ENCODE data around the gene TMF1.

The TMF1 gene

DNA sequence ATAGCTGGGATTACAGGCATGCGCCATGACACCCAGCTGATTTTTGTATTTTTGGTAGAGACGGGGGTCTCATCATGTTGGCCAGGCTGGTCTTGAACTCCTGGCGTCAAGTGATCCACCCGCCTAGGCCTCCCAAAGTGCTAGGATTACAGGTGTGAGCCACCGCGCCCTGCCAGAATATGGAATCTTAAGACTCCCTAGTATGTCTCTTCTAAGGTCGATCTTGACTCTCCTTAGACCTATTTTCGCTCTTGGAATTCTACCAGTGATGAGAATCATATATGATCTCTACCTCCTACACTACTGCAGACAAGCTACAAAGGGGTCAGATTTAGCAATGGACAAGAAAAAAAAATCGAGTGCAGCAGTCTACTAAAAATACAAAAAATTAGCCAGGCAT lies 19.4 kb downstream of the TMF1 start:
- H4K20me1 ChIP-seq (ENCODE audit: insufficient read depth, low read length), result no peaks in the 10 kb centered on the region
- H3K27me3 ChIP-seq (replicated peaks; ENCODE audit: insufficient read depth, low read length), result no peaks in the 10 kb centered on the region
- H3K79me2 ChIP-seq (ENCODE audit: low read length), result no peaks in the 10 kb centered on the region
- H3K4me3 ChIP-seq (ENCODE audit: low read length), result no peak overlapping the region
- no peaks in the 10 kb centered on the region for H3K9me2 ChIP-seq (replicated peaks; ENCODE audit: insufficient read depth, low read length)
- H3K27ac ChIP-seq (ENCODE audit: low read length), result no peak overlapping the region
- no peak overlapping the region for H2AFZ ChIP-seq (ENCODE audit: low read length)
- H3K9me3 ChIP-seq (replicated peaks; ENCODE audit: insufficient read depth, low read length), result no peaks in the 10 kb centered on the region
- H3F3A ChIP-seq (ENCODE audit: insufficient read depth, low read length), result no peaks in the 10 kb centered on the region
- H3K4me1 ChIP-seq (ENCODE audit: low read length), result no peaks in the 10 kb centered on the region
- TF ChIP-seq, protein P1, sequence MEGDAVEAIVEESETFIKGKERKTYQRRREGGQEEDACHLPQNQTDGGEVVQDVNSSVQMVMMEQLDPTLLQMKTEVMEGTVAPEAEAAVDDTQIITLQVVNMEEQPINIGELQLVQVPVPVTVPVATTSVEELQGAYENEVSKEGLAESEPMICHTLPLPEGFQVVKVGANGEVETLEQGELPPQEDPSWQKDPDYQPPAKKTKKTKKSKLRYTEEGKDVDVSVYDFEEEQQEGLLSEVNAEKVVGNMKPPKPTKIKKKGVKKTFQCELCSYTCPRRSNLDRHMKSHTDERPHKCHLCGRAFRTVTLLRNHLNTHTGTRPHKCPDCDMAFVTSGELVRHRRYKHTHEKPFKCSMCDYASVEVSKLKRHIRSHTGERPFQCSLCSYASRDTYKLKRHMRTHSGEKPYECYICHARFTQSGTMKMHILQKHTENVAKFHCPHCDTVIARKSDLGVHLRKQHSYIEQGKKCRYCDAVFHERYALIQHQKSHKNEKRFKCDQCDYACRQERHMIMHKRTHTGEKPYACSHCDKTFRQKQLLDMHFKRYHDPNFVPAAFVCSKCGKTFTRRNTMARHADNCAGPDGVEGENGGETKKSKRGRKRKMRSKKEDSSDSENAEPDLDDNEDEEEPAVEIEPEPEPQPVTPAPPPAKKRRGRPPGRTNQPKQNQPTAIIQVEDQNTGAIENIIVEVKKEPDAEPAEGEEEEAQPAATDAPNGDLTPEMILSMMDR (IDR thresholded peaks at IDR 0.05; ENCODE audit: low read length), result no peak
- no peak for TF ChIP-seq EZH2 (optimal IDR thresholded peaks at IDR 0.05; ENCODE audit: low read depth, low read length)
- no peak for TF ChIP-seq EZH2phosphoT487 (IDR thresholded peaks at IDR 0.05; ENCODE audit: low read length)
- H3K36me3 ChIP-seq (replicated peaks; ENCODE audit: insufficient read depth, low read length), result peaks cover 21% of the 10 kb centered on the region; the same call in 1 of the 2 replicates
- no peak overlapping the region for H3K9ac ChIP-seq (ENCODE audit: low read length)
- no peak for DNase-seq
- no peak overlapping the region for H3K4me2 ChIP-seq (ENCODE audit: low read depth, low read length)

DNA sequence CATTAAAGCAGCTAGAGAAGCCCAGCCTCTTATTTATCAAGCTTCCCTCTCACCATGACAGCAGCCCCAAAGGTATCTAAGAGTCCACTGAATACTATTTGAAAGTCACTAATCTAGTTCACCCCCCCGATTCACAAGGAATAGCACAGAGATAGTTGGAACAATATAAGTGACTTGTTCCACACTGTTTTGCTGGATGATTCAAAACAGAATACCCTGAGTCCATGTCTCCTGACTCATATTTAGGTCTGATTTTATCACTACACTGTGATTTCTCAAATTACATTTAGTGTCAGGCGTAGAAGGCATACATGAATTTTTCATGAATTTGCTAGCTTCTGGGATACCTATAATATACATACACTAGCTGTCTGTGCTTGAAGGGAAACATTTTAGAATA lies 20.0 kb downstream of the TMF1 start:
- no peak for DNase-seq
- Histone ChIP-seq H3K4me3 (ENCODE audit: low read length) (no peak overlapping the region), H3F3A (ENCODE audit: insufficient read depth, low read length) (no peaks in the 10 kb centered on the region), H3K9ac (ENCODE audit: low read length) (no peak overlapping the region), H3K9me2 (replicated peaks; ENCODE audit: insufficient read depth, low read length) (no peaks in the 10 kb centered on the region), H2AFZ (ENCODE audit: low read length) (no peak overlapping the region), H3K27ac (ENCODE audit: low read length) (no peak overlapping the region), H3K4me1 (ENCODE audit: low read length) (no peaks in the 10 kb centered on the region), H3K9me3 (replicated peaks; ENCODE audit: insufficient read depth, low read length) (no peaks in the 10 kb centered on the region), H3K27me3 (replicated peaks; ENCODE audit: insufficient read depth, low read length) (no peaks in the 10 kb centered on the region), H3K4me2 (ENCODE audit: low read depth, low read length) (no peak overlapping the region), H3K36me3 (replicated peaks; ENCODE audit: insufficient read depth, low read length) (peaks cover 21% of the 10 kb centered on the region; the same call in 1 of the 2 replicates), H3K79me2 (ENCODE audit: low read length) (no peaks in the 10 kb centered on the region), H4K20me1 (ENCODE audit: insufficient read depth, low read length) (no peaks in the 10 kb centered on the region)
- TF ChIP-seq EZH2phosphoT487 (IDR thresholded peaks at IDR 0.05; ENCODE audit: low read length) (no peak), EZH2 (optimal IDR thresholded peaks at IDR 0.05; ENCODE audit: low read depth, low read length) (no peak)
- TF ChIP-seq, protein P1 (IDR thresholded peaks at IDR 0.05; ENCODE audit: low read length), result no peak

DNA sequence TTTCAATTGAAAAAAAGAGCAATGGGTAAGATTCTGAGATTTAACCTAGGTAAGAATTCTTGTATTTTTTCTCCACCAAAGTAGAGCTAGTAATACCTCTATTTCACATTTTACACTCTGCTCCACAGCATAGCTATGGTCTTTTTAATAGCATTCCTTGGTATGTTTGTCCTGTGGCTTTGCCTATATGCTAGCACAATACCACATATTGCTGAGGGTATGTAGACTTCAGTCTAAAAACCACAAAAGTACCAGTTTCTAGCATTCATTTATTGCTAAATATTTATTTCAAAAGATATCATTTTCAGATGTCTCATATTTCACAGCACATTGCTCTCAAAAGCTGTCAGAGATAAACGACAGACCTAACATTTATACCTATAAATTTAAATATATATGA lies 20.5 kb downstream of the TMF1 start:
- Histone ChIP-seq H3K79me2 (ENCODE audit: low read length) (no peaks in the 10 kb centered on the region), H3K9me2 (replicated peaks; ENCODE audit: insufficient read depth, low read length) (no peaks in the 10 kb centered on the region), H3K27ac (ENCODE audit: low read length) (no peak overlapping the region), H3K9me3 (replicated peaks; ENCODE audit: insufficient read depth, low read length) (no peaks in the 10 kb centered on the region), H4K20me1 (ENCODE audit: insufficient read depth, low read length) (no peaks in the 10 kb centered on the region), H3K4me1 (ENCODE audit: low read length) (no peaks in the 10 kb centered on the region), H3K9ac (ENCODE audit: low read length) (no peak overlapping the region), H3K4me3 (ENCODE audit: low read length) (no peak overlapping the region), H2AFZ (ENCODE audit: low read length) (no peak overlapping the region), H3K4me2 (ENCODE audit: low read depth, low read length) (no peak overlapping the region), H3K27me3 (replicated peaks; ENCODE audit: insufficient read depth, low read length) (no peaks in the 10 kb centered on the region), H3K36me3 (replicated peaks; ENCODE audit: insufficient read depth, low read length) (peaks cover 21% of the 10 kb centered on the region; the same call in 1 of the 2 replicates), H3F3A (ENCODE audit: insufficient read depth, low read length) (no peaks in the 10 kb centered on the region)
- no peak for DNase-seq
- no peak for TF ChIP-seq EZH2phosphoT487 (IDR thresholded peaks at IDR 0.05; ENCODE audit: low read length)
- TF ChIP-seq EZH2 (optimal IDR thresholded peaks at IDR 0.05; ENCODE audit: low read depth, low read length), result no peak
- TF ChIP-seq, protein P1 (IDR thresholded peaks at IDR 0.05; ENCODE audit: low read length), result no peak
